Immature natural killer cell (primary cell): Measurements from ENCODE around the gene C14orf132. TPM values are rescaled to one million over a fixed set of nuclear protein-coding genes. Genes with fewer than 3 reads are reported as not detected.

Experiments used
- DNase-seq, 3 donors: peaks; one replicate each; pipeline ENCODE4 v3.0.0; 2022; ENCODE audit warnings: mixed read lengths in 1 of 3
- H3K27ac Mint-ChIP-seq, 6 donors: one replicate each; pipeline ENCODE4 v1.8.0; 2020; ENCODE audit warnings: mixed read lengths in 6 of 6, mild to moderate bottlenecking in 5 of 6, inconsistent platforms in 4 of 6, moderate library complexity in 3 of 6
- H3K27me3 Mint-ChIP-seq, 3 donors: one replicate each; pipeline ENCODE4 v1.8.0; 2020 to 2021; ENCODE audit warnings: low read depth in 3 of 3, mild to moderate bottlenecking in 3 of 3, mixed read lengths in 3 of 3, moderate library complexity in 3 of 3, inconsistent platforms in 1 of 3
- H3K36me3 Mint-ChIP-seq, 3 donors: one replicate each; pipeline ENCODE4 v1.8.0; 2020; ENCODE audit warnings: mixed read lengths in 3 of 3, inconsistent platforms in 2 of 3, mild to moderate bottlenecking in 2 of 3
- H3K4me1 Mint-ChIP-seq, 2 donors: one replicate each; pipeline ENCODE4 v1.8.0; 2020; ENCODE audit warnings: inconsistent platforms in 2 of 2, mild to moderate bottlenecking in 2 of 2, mixed read lengths in 2 of 2, moderate library complexity in 1 of 2
- H3K4me3 Mint-ChIP-seq, 5 donors: one replicate each; pipeline ENCODE4 v1.8.0; 2020; ENCODE audit warnings: mild to moderate bottlenecking in 5 of 5, mixed read lengths in 5 of 5, inconsistent platforms in 3 of 5, moderate library complexity in 3 of 5
- H3K9me3 Mint-ChIP-seq, 6 donors: one replicate each; pipeline ENCODE4 v1.8.0; 2020; ENCODE audit warnings: mild to moderate bottlenecking in 6 of 6, mixed read lengths in 6 of 6, inconsistent platforms in 4 of 6, moderate library complexity in 3 of 6
- polyA plus RNA-seq, 3 donors: library from polyadenylated mRNA; unstranded; fragments of 300-500 nt; fragmentation: Illumina TruSeq; gene quantifications; one replicate each; pipeline ENCODE4 v1.2.3, GENCODE V29; 2021

C14orf132 gene
- polyA plus RNA-seq, 3 donors from 2014 or later, result not detected

GRCh38 chr14:96108061-96108795 lies 69.1 kb downstream of the C14orf132 start:
- Mint-ChIP-seq H3K27ac (no peak overlapping the region), H3K4me1 (no peaks in the 10 kb centered on the region), H3K36me3 (no peaks in the 10 kb centered on the region), H3K9me3 (no peaks in the 10 kb centered on the region), H3K27me3 (peaks cover 0 to 9% (median 5%) of the 10 kb centered on the region in 3 donors), H3K4me3 (no peak overlapping the region)
- no peak for DNase-seq

- no peaks in the 10 kb centered on the region for H3K9me3 Mint-ChIP-seq
- H3K27me3 Mint-ChIP-seq, result peaks cover 0 to 7% (median 5%) of the 10 kb centered on the region in 3 donors
- no peak overlapping the region for H3K4me3 Mint-ChIP-seq
- H3K27ac Mint-ChIP-seq, result no peak overlapping the region
- no peaks in the 10 kb centered on the region for H3K36me3 Mint-ChIP-seq
- DNase-seq, result no peak
- no peaks in the 10 kb centered on the region for H3K4me1 Mint-ChIP-seq
These were observed 69.7 kb downstream of the C14orf132 start for GRCh38 chr14:96108911-96109310.

GRCh38 chr14:96109596-96110355 lies 70.6 kb downstream of the C14orf132 start:
- Mint-ChIP-seq H3K9me3 (no peaks in the 10 kb centered on the region), H3K36me3 (no peaks in the 10 kb centered on the region), H3K4me3 (no peak overlapping the region), H3K27me3 (peaks cover 0 to 8% (median 5%) of the 10 kb centered on the region in 3 donors), H3K27ac (no peak overlapping the region), H3K4me1 (no peaks in the 10 kb centered on the region)
- DNase-seq, result no peak

GRCh38 chr14:96112032-96112431 lies 72.9 kb downstream of the C14orf132 start:
- H3K36me3 Mint-ChIP-seq, result no peaks in the 10 kb centered on the region
- peaks cover 2 to 9% (median 3%) of the 10 kb centered on the region in 3 donors for H3K27me3 Mint-ChIP-seq
- no peaks in the 10 kb centered on the region for H3K4me1 Mint-ChIP-seq
- H3K27ac Mint-ChIP-seq, result no peak overlapping the region
- no peak overlapping the region for H3K4me3 Mint-ChIP-seq
- DNase-seq, result no peak
- peaks cover 0 to 2% (median 0%) of the 10 kb centered on the region in 6 donors for H3K9me3 Mint-ChIP-seq

GRCh38 chr14:96114002-96114401 lies 74.8 kb downstream of the C14orf132 start:
- no peak for DNase-seq
- Mint-ChIP-seq H3K36me3 (no peaks in the 10 kb centered on the region), H3K4me3 (no peak overlapping the region), H3K9me3 (peaks cover 0 to 2% (median 0%) of the 10 kb centered on the region in 6 donors), H3K4me1 (no peaks in the 10 kb centered on the region), H3K27ac (no peak overlapping the region), H3K27me3 (peaks cover 3 to 10% (median 4%) of the 10 kb centered on the region in 3 donors)

- no peaks in the 10 kb centered on the region for H3K36me3 Mint-ChIP-seq
- no peak for DNase-seq
- H3K9me3 Mint-ChIP-seq, result peaks cover 0 to 2% (median 0%) of the 10 kb centered on the region in 6 donors
- peaks cover 4 to 8% (median 5%) of the 10 kb centered on the region in 3 donors for H3K27me3 Mint-ChIP-seq
- no peak overlapping the region for H3K4me3 Mint-ChIP-seq
- no peak overlapping the region for H3K27ac Mint-ChIP-seq
- no peaks in the 10 kb centered on the region for H3K4me1 Mint-ChIP-seq
These were observed 78.1 kb downstream of the C14orf132 start for GRCh38 chr14:96117101-96117897.

GRCh38 chr14:96117960-96118359 lies 78.8 kb downstream of the C14orf132 start:
- peaks cover 3 to 8% (median 4%) of the 10 kb centered on the region in 3 donors for H3K27me3 Mint-ChIP-seq
- H3K9me3 Mint-ChIP-seq, result peaks cover 0 to 2% (median 0%) of the 10 kb centered on the region in 6 donors
- H3K27ac Mint-ChIP-seq, result no peak overlapping the region
- no peaks in the 10 kb centered on the region for H3K36me3 Mint-ChIP-seq
- no peak for DNase-seq
- no peak overlapping the region for H3K4me3 Mint-ChIP-seq
- H3K4me1 Mint-ChIP-seq, result no peaks in the 10 kb centered on the region

GRCh38 chr14:96118391-96118790 lies 79.2 kb downstream of the C14orf132 start:
- no peak for DNase-seq
- Mint-ChIP-seq H3K4me1 (no peaks in the 10 kb centered on the region), H3K36me3 (no peaks in the 10 kb centered on the region), H3K9me3 (peaks cover 0 to 2% (median 0%) of the 10 kb centered on the region in 6 donors), H3K4me3 (no peak overlapping the region), H3K27me3 (peaks cover 3 to 8% (median 4%) of the 10 kb centered on the region in 3 donors), H3K27ac (no peak overlapping the region)

GRCh38 chr14:96119947-96120346 lies 80.8 kb downstream of the C14orf132 start:
- H3K36me3 Mint-ChIP-seq, result no peaks in the 10 kb centered on the region
- no peaks in the 10 kb centered on the region for H3K4me1 Mint-ChIP-seq
- H3K27me3 Mint-ChIP-seq, result peaks cover 4 to 6% (median 5%) of the 10 kb centered on the region in 3 donors
- H3K27ac Mint-ChIP-seq, result no peak overlapping the region
- H3K4me3 Mint-ChIP-seq, result no peak overlapping the region
- DNase-seq, result no peak
- peaks cover 0 to 2% (median 0%) of the 10 kb centered on the region in 6 donors for H3K9me3 Mint-ChIP-seq

GRCh38 chr14:96120392-96120791 lies 81.2 kb downstream of the C14orf132 start:
- no peaks in the 10 kb centered on the region for H3K36me3 Mint-ChIP-seq
- no peak overlapping the region for H3K27ac Mint-ChIP-seq
- H3K4me3 Mint-ChIP-seq, result no peak overlapping the region
- H3K27me3 Mint-ChIP-seq, result peaks cover 1 to 6% (median 3%) of the 10 kb centered on the region in 3 donors
- DNase-seq, result no peak
- H3K4me1 Mint-ChIP-seq, result no peaks in the 10 kb centered on the region
- H3K9me3 Mint-ChIP-seq, result peaks cover 0 to 2% (median 0%) of the 10 kb centered on the region in 6 donors

GRCh38 chr14:96120941-96121340 lies 81.8 kb downstream of the C14orf132 start:
- Mint-ChIP-seq H3K27me3 (peaks cover 1 to 6% (median 3%) of the 10 kb centered on the region in 3 donors), H3K9me3 (peaks cover 0 to 2% (median 0%) of the 10 kb centered on the region in 6 donors), H3K4me1 (peaks cover 0 to under 1% of the 10 kb centered on the region in 2 donors), H3K36me3 (no peaks in the 10 kb centered on the region), H3K27ac (no peak overlapping the region), H3K4me3 (no peak overlapping the region)
- no peak for DNase-seq

GRCh38 chr14:96121660-96122395 lies 82.7 kb downstream of the C14orf132 start:
- no peak overlapping the region for H3K27ac Mint-ChIP-seq
- DNase-seq, result no peak
- no peaks in the 10 kb centered on the region for H3K9me3 Mint-ChIP-seq
- no peak overlapping the region for H3K4me3 Mint-ChIP-seq
- H3K4me1 Mint-ChIP-seq, result peaks cover 0 to 7% of the 10 kb centered on the region in 2 donors
- peaks cover 1 to 6% (median 6%) of the 10 kb centered on the region in 3 donors for H3K27me3 Mint-ChIP-seq
- no peaks in the 10 kb centered on the region for H3K36me3 Mint-ChIP-seq

- Mint-ChIP-seq H3K36me3 (no peaks in the 10 kb centered on the region), H3K4me1 (peaks cover 0 to 7% of the 10 kb centered on the region in 2 donors), H3K4me3 (no peak overlapping the region), H3K9me3 (no peaks in the 10 kb centered on the region), H3K27ac (no peak overlapping the region), H3K27me3 (peaks cover under 1 to 6% (median 3%) of the 10 kb centered on the region in 3 donors)
- DNase-seq, result no peak
These were observed 83.3 kb downstream of the C14orf132 start for GRCh38 chr14:96122496-96122895.
